WTC11 (cell line): ENCODE measurements around the gene THSD8. TPM values are rescaled to one million over a fixed set of nuclear protein-coding genes. Genes with fewer than 3 reads are reported as not detected.

Source experiments
- AFF4 ChIP-seq: sonication (generic); formaldehyde crosslinking; IDR thresholded peaks from 2 replicates; pipeline ENCODE4 v1.8.1; 2023; ENCODE audit warnings: mild to moderate bottlenecking, missing genetic modification reagents, borderline replicate concordance
- CBFB ChIP-seq: sonication (generic); formaldehyde crosslinking; IDR thresholded peaks from 2 replicates; pipeline ENCODE4 v1.8.1; 2022; ENCODE audit warnings: mild to moderate bottlenecking, low read depth, missing genetic modification reagents
- CREB1 ChIP-seq: sonication (generic); formaldehyde crosslinking; IDR thresholded peaks from 2 replicates; pipeline ENCODE4 v1.8.0; 2023; ENCODE audit warnings: mild to moderate bottlenecking, missing genetic modification reagents
- CREM ChIP-seq: sonication (generic); formaldehyde crosslinking; IDR thresholded peaks from 2 replicates; pipeline ENCODE4 v1.8.1; 2022; ENCODE audit warnings: mild to moderate bottlenecking, missing genetic modification reagents, moderate library complexity
- E2F1 ChIP-seq: sonication (generic); formaldehyde crosslinking; IDR thresholded peaks from 2 replicates; pipeline ENCODE4 v1.8.0; 2022; ENCODE audit warnings: mild to moderate bottlenecking, missing genetic modification reagents
- E2F4 ChIP-seq: sonication (generic); formaldehyde crosslinking; IDR thresholded peaks from 2 replicates; pipeline ENCODE4 v1.8.1; 2022; ENCODE audit warnings: low read depth, mild to moderate bottlenecking, moderate library complexity, missing genetic modification reagents, borderline replicate concordance
- ERG ChIP-seq: fragments of 250-450 bp; sonication (Bioruptor Pico); IDR thresholded peaks from 2 replicates; pipeline ENCODE4 v1.8.0; 2021; ENCODE audit warnings: mild to moderate bottlenecking
- FOXP1 ChIP-seq: sonication (generic); formaldehyde crosslinking; IDR thresholded peaks from 2 replicates; pipeline ENCODE4 v1.8.0; 2022; ENCODE audit warnings: missing genetic modification reagents, mild to moderate bottlenecking, moderate library complexity, borderline replicate concordance
- GABPB1 ChIP-seq: sonication (generic); formaldehyde crosslinking; IDR thresholded peaks from 2 replicates; pipeline ENCODE4 v1.8.1; 2023; ENCODE audit warnings: mild to moderate bottlenecking, missing genetic modification reagents
- GTF2I ChIP-seq: fragments of 250-450 bp; sonication (Bioruptor Pico); conservative IDR thresholded peaks from 2 replicates; pipeline ENCODE4 v1.4.0; 2021; ENCODE audit warnings: mild to moderate bottlenecking
- HMGXB4 ChIP-seq: sonication (generic); formaldehyde crosslinking; IDR thresholded peaks from 2 replicates; pipeline ENCODE4 v1.8.1; 2023; ENCODE audit warnings: mild to moderate bottlenecking, moderate library complexity, missing genetic modification reagents
- JUN ChIP-seq: sonication (generic); formaldehyde crosslinking; IDR thresholded peaks from 2 replicates; pipeline ENCODE4 v1.8.0; 2023; ENCODE audit warnings: mild to moderate bottlenecking, missing genetic modification reagents
- KAT7 ChIP-seq: sonication (generic); formaldehyde crosslinking; IDR thresholded peaks from 2 replicates; pipeline ENCODE4 v1.8.1; 2023; ENCODE audit warnings: missing genetic modification reagents, mild to moderate bottlenecking, borderline replicate concordance
- MAX ChIP-seq: sonication (generic); formaldehyde crosslinking; IDR thresholded peaks from 2 replicates; pipeline ENCODE4 v1.8.0; 2022; ENCODE audit warnings: mild to moderate bottlenecking, missing genetic modification reagents
- NFE2L1 ChIP-seq: sonication (generic); formaldehyde crosslinking; IDR thresholded peaks from 2 replicates; pipeline ENCODE4 v1.8.1; 2023; ENCODE audit warnings: missing genetic modification reagents
- NR2C2 ChIP-seq: sonication (generic); formaldehyde crosslinking; IDR thresholded peaks from 2 replicates; pipeline ENCODE4 v1.8.0; 2022; ENCODE audit warnings: mild to moderate bottlenecking, missing genetic modification reagents
- RELA ChIP-seq: sonication (generic); formaldehyde crosslinking; IDR thresholded peaks from 2 replicates; pipeline ENCODE4 v1.8.1; 2022; ENCODE audit warnings: missing genetic modification reagents, mild to moderate bottlenecking, borderline replicate concordance
- SMAD3 ChIP-seq: sonication (generic); formaldehyde crosslinking; IDR thresholded peaks from 2 replicates; pipeline ENCODE4 v1.8.0; 2022; ENCODE audit warnings: missing genetic modification reagents, mild to moderate bottlenecking, borderline replicate concordance
- SP1 ChIP-seq: sonication (generic); formaldehyde crosslinking; conservative IDR thresholded peaks from 2 replicates; pipeline ENCODE4 v1.8.1; 2022; ENCODE audit warnings: missing genetic modification reagents
- TEAD4 ChIP-seq: sonication (generic); formaldehyde crosslinking; IDR thresholded peaks from 2 replicates; pipeline ENCODE4 v1.8.0; 2022; ENCODE audit warnings: mild to moderate bottlenecking, missing genetic modification reagents
- USF2 ChIP-seq: sonication (generic); formaldehyde crosslinking; IDR thresholded peaks from 2 replicates; pipeline ENCODE4 v1.8.1; 2023; ENCODE audit warnings: mild to moderate bottlenecking, missing genetic modification reagents, moderate library complexity
- ZBTB21 ChIP-seq: sonication (generic); formaldehyde crosslinking; IDR thresholded peaks from 2 replicates; pipeline ENCODE4 v1.8.1; 2023; ENCODE audit warnings: mild to moderate bottlenecking, missing genetic modification reagents, borderline replicate concordance
- ZNF317 ChIP-seq: sonication (generic); formaldehyde crosslinking; IDR thresholded peaks from 2 replicates; pipeline ENCODE4 v1.8.1; 2023; ENCODE audit warnings: low read depth, mild to moderate bottlenecking, moderate library complexity, missing genetic modification reagents, borderline replicate concordance
- ZNF396 ChIP-seq: fragments of 250-450 bp; sonication (Bioruptor Pico); IDR thresholded peaks from 2 replicates; pipeline ENCODE4 v1.8.0; 2021; ENCODE audit warnings: mild to moderate bottlenecking, moderate library complexity, borderline replicate concordance
- ZNF512 ChIP-seq: sonication (generic); formaldehyde crosslinking; IDR thresholded peaks from 2 replicates; pipeline ENCODE4 v1.8.1; 2022; ENCODE audit warnings: missing genetic modification reagents, borderline replicate concordance
- total RNA-seq: library from RNA; stranded (reverse); gene quantifications from 3 replicates; pipeline ENCODE4 v1.2.3, GENCODE V29; 2021

The THSD8 gene
- total RNA-seq, 1 experiment from 2014 or later = 30.1 TPM

- no peak for TF ChIP-seq E2F1 (CRISPR knock-in tag)
- TF ChIP-seq ZBTB21 (CRISPR knock-in tag) = peak; percentile 52; the same call in 1 of the 2 replicates
- no peak for TF ChIP-seq CREB1 (CRISPR knock-in tag)
- TF ChIP-seq MAX (CRISPR knock-in tag) = peak; percentile 91
- 0 out of 2 replicates have a peak, but pooled peaks have one; percentile 60 for TF ChIP-seq CREM (CRISPR knock-in tag)
- TF ChIP-seq FOXP1 (CRISPR knock-in tag) = peak; percentile 73
- TF ChIP-seq E2F4 = peak; percentile 62; the same call in 1 of the 2 replicates
- no peak; the same call in 1 of the 2 replicates for TF ChIP-seq RELA (CRISPR knock-in tag)
- TF ChIP-seq USF2 (CRISPR knock-in tag) = no peak
- TF ChIP-seq SMAD3 (CRISPR knock-in tag) = peak; percentile 68; the same call in 1 of the 2 replicates
- TF ChIP-seq ZNF317 (CRISPR knock-in tag) = no peak
- no peak for TF ChIP-seq KAT7 (CRISPR knock-in tag)
- peak; percentile 44 for TF ChIP-seq SP1 (CRISPR knock-in tag)
- TF ChIP-seq CBFB (CRISPR knock-in tag) = 0 out of 2 replicates have a peak, but pooled peaks have one; percentile 81
- no peak for TF ChIP-seq ERG (CRISPR knock-in tag)
- TF ChIP-seq JUN = 0 out of 2 replicates have a peak, but pooled peaks have one; percentile 10
- no peak for TF ChIP-seq NR2C2 (CRISPR knock-in tag)
- no peak for TF ChIP-seq AFF4 (CRISPR knock-in tag)
- no peak for TF ChIP-seq ZNF512
- TF ChIP-seq HMGXB4 = peak; percentile 87; the same call in 1 of the 2 replicates
- TF ChIP-seq NFE2L1 (CRISPR knock-in tag) = no peak; the same call in 1 of the 2 replicates
- no peak for TF ChIP-seq ZNF396 (CRISPR knock-in tag)
- no peak for TF ChIP-seq GTF2I (CRISPR knock-in tag)
- peak; percentile 21; the same call in 1 of the 2 replicates for TF ChIP-seq GABPB1 (CRISPR knock-in tag)
- no peak for TF ChIP-seq TEAD4 (CRISPR knock-in tag)
Measured at GRCh38 chr19:12801466-12802266, at the start of gene THSD8, which contains the start of gene PRDX2 (continued).
